WI38 (cell line): Measurements from ENCODE around the gene SURF6.
"Not testable (repeated sequence)": the region's sequence is repeated elsewhere in the genome, so short reads cannot be mapped to it uniquely, and the experiment has no call there.

Experiments used
- H3K4me3 ChIP-seq: 2 replicates; pipeline ENCODE4 v1.5.1; 2011; ENCODE audit warnings: low read depth, mild to moderate bottlenecking, control low read depth, low read length
- TF ChIP-seq, protein P1 (sequence below): IDR thresholded peaks from 2 replicates; pipeline ENCODE4 v1.5.1; 2012; ENCODE audit warnings: low read depth, mild to moderate bottlenecking, control low read depth, low read length

SURF6 gene

DNA sequence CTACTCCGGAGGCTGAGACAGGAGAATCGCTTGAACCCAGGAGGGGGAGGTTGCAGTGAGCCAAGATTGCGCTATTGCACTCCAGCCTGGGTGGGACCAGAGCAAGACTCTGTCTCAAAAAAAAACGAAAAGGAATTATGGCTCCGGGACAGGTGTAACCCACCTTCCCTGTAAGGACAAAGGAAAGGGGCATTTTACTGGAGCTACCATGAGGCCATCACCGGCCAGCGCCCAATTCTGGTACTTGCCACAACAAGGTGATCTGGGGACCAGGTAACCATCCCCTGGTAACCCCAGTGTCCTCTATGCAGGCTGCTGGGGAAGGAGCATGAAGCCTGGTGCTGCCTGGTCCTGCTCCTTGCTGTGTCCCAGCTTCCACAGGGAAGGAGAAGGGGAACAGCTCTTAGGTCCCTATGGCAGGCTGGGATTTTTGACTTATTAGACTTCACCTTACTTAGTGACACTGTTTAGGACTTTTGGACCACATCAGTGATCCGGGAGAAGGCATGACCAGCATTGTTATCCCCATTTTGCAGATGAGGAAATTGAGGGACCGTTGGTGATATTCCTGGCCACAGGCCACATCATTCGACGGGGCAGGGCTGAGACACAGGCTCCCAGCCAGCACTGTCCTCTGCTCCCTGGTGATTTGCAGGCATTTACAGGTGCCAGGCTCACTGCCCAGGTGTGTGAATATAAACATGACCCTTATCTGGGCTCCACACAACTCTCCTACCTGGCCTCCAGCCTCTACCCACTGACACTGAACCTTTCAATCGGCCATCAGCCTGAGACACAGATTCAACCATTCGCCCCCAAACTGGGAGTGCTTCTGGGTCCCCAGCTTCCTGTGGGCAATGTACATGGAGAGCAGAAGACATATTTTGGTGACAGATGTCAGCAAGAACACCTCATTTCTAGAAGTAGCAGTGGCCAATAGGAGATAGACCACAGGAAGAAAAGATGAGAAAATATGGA is 34.4 kb downstream of the SURF6 start:
- H3K4me3 ChIP-seq = no peak overlapping the region
- TF ChIP-seq, protein P1, sequence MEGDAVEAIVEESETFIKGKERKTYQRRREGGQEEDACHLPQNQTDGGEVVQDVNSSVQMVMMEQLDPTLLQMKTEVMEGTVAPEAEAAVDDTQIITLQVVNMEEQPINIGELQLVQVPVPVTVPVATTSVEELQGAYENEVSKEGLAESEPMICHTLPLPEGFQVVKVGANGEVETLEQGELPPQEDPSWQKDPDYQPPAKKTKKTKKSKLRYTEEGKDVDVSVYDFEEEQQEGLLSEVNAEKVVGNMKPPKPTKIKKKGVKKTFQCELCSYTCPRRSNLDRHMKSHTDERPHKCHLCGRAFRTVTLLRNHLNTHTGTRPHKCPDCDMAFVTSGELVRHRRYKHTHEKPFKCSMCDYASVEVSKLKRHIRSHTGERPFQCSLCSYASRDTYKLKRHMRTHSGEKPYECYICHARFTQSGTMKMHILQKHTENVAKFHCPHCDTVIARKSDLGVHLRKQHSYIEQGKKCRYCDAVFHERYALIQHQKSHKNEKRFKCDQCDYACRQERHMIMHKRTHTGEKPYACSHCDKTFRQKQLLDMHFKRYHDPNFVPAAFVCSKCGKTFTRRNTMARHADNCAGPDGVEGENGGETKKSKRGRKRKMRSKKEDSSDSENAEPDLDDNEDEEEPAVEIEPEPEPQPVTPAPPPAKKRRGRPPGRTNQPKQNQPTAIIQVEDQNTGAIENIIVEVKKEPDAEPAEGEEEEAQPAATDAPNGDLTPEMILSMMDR = no peak

GRCh38 chr9:133299996-133300395 is 36.0 kb downstream of the SURF6 start:
- not testable (repeated sequence) for H3K4me3 ChIP-seq

DNA sequence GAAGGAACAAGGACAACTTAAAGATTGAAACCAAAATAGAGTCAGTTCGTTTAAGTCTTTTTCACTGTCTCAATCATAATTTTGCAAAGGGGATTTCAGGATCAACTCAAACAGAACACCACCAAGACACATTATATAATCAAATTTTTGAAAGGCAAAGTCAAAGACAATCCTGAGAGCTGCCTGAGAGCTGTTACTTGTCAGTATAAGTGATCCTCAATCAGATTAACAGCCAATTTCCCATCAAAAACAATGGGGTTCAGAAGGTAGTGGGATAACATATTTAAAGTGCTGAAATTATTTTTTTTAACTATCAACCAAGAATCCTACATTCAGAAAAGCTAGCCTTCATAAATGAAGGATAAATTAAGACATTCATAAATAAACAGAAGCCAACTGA is 41.7 kb downstream of the SURF6 start:
- H3K4me3 ChIP-seq = no peak overlapping the region
- TF ChIP-seq, protein P1 = no peak

DNA sequence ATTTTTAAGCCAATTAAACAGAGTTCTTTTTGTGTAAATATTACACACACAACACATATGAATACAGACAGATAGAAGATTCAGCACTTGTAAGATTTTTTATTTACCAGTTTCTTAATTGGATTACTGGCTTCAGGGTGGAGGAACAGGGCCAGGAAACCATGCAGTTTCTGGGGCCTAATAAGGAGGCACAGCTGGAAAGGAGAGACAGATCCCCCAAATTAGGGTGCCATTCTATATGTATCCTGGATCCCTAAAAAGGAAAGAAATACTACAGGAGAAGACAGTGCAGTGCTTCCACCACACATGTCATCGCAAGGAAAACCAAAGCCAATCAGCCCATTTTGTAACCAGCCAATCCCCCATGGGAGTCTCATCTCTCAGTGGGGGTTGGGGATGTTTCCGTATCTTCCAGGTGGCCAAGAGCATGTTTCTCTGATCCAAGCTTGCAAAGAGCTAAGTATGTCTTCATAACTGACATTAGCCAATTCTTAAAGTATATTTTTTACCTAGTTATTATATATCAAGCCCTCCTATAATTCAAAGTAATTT is 45.2 kb downstream of the SURF6 start:
- H3K4me3 ChIP-seq = no peak overlapping the region
- TF ChIP-seq, protein P1 = no peak

GRCh38 chr9:133286523-133286922 is 49.5 kb downstream of the SURF6 start:
- TF ChIP-seq, protein P1 = no peak
- H3K4me3 ChIP-seq = no peak overlapping the region

GRCh38 chr9:133285252-133285775 is 50.7 kb downstream of the SURF6 start:
- TF ChIP-seq, protein P1 = no peak
- H3K4me3 ChIP-seq = no peak overlapping the region

GRCh38 chr9:133284362-133284761 is 51.6 kb downstream of the SURF6 start:
- no peak overlapping the region for H3K4me3 ChIP-seq
- TF ChIP-seq, protein P1 = no peak

GRCh38 chr9:133283255-133284032 is 52.5 kb downstream of the SURF6 start:
- not testable (repeated sequence) for H3K4me3 ChIP-seq
